ENCODE results near the gene ATP2C2. TPM values are rescaled to one million over a fixed set of nuclear protein-coding genes. Genes with fewer than 3 reads are reported as not detected.

Gene ATP2C2
- total and polyA plus RNA-seq, 8 donors: 1.1 to 141 (median 4.2) TPM; not detected in 2

DNA sequence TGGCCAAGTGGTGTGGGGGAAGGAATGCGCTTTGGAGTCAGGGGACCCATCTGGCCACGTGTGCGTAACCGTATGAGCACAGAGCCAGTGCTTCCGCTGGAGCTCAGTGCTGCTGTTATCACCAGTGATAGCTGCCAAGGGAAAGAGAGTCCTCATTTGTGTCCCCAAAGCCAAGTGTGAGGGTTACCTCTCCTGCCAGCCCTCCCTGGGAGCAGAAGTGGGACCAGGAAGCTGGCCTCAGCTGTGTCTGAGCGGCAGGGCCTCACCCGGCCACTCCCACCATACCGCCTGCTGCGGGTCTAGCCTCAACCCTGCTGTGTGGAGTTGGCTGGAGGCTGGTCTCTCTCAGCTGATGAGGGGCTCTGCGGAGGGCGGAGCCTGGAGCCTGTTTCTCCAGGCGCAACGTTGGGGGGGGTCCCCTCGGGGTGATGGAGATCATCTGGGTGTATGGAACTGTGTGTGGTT lies 91.6 kb downstream of the ATP2C2 start:
- peaks cover 0 to 7% (median 2%) of the 10 kb centered on the region in 4 donors for H3K4me1 ChIP-seq

DNA sequence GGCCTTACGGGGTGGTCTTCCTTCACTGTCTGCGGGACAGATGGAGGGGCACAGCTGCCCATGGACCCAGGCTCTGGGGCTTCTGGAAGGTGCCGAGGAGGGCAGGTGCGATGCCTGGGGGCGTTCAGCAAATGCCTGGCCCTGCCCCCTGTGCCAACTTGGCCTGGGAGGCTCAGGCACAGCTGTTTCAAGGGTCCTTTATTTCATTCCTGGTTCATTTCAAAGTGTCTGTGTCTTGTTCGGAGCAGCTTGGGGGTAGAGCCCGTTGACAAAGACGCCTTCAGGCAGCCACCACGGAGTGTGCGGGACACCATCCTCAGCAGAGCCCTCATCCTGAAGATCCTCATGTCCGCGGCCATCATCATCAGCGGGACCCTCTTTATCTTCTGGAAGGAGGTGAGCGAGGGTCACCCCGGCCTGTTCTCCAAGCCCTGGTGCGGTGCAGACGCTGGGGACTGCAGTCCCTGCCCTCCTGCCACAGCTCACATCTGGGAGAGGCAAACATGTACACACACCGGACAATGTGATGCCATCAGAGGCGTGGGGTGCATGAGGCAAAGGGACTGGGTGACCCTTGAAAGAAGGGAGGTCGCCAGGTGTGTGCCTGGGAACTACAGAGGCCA lies 92.2 kb downstream of the ATP2C2 start:
- H3K4me3 ChIP-seq: no peak overlapping the region
- no peak for DNase-seq
- WGBS, 5 donors: 69 to 75% (median 74%) methylated on average over 10 to 20 of the region's 20 CpGs
- no peaks in the 10 kb centered on the region for H3K9me3 ChIP-seq
- H3K27me3 ChIP-seq: no peaks in the 10 kb centered on the region
- intact Hi-C loops (cut with DNase I; ENCODE audit: low total_unique reads): no loop called here
- H3K36me3 ChIP-seq: peaks cover 0 to 26% (median 20%) of the 10 kb centered on the region in 4 donors
- H3K27ac ChIP-seq: no peak overlapping the region
- TF ChIP-seq POLR2A (IDR thresholded peaks at IDR 0.05) (no peak), EP300 (IDR thresholded peaks at IDR 0.05) (no peak), POLR2AphosphoS5 (IDR thresholded peaks at IDR 0.05) (no peak)
- TF ChIP-seq, protein P1, sequence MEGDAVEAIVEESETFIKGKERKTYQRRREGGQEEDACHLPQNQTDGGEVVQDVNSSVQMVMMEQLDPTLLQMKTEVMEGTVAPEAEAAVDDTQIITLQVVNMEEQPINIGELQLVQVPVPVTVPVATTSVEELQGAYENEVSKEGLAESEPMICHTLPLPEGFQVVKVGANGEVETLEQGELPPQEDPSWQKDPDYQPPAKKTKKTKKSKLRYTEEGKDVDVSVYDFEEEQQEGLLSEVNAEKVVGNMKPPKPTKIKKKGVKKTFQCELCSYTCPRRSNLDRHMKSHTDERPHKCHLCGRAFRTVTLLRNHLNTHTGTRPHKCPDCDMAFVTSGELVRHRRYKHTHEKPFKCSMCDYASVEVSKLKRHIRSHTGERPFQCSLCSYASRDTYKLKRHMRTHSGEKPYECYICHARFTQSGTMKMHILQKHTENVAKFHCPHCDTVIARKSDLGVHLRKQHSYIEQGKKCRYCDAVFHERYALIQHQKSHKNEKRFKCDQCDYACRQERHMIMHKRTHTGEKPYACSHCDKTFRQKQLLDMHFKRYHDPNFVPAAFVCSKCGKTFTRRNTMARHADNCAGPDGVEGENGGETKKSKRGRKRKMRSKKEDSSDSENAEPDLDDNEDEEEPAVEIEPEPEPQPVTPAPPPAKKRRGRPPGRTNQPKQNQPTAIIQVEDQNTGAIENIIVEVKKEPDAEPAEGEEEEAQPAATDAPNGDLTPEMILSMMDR (IDR thresholded peaks at IDR 0.05): no peak
- H3K4me1 ChIP-seq: peaks cover 0 to 7% (median 2%) of the 10 kb centered on the region in 4 donors

More for the DNA sequence above, 91.6 kb downstream of the ATP2C2 start:
- intact Hi-C loops (cut with DNase I; ENCODE audit: low total_unique reads): no loop called here
- WGBS, 5 donors: 77 to 82% (median 80%) methylated on average over 11 to 14 of the region's 14 CpGs
- no peaks in the 10 kb centered on the region for H3K9me3 ChIP-seq
- H3K36me3 ChIP-seq: peaks cover 0 to 26% (median 20%) of the 10 kb centered on the region in 4 donors
- TF ChIP-seq EP300 (IDR thresholded peaks at IDR 0.05): no peak
- TF ChIP-seq POLR2AphosphoS5 (IDR thresholded peaks at IDR 0.05): no peak
- no peak for TF ChIP-seq POLR2A (IDR thresholded peaks at IDR 0.05)
- TF ChIP-seq, protein P1 (IDR thresholded peaks at IDR 0.05): no peak
- no peaks in the 10 kb centered on the region for H3K27me3 ChIP-seq
- DNase-seq: no peak
- H3K27ac ChIP-seq: no peak overlapping the region
- H3K4me3 ChIP-seq: no peak overlapping the region

- TF ChIP-seq POLR2A (IDR thresholded peaks at IDR 0.05) (no peak), EP300 (IDR thresholded peaks at IDR 0.05) (no peak), POLR2AphosphoS5 (IDR thresholded peaks at IDR 0.05) (no peak)
- TF ChIP-seq, protein P1 (IDR thresholded peaks at IDR 0.05): no peak
- no peaks in the 10 kb centered on the region for H3K9me3 ChIP-seq
- no peaks in the 10 kb centered on the region for H3K27me3 ChIP-seq
- peak in 1 of 2 donors; percentile 48 for DNase-seq
- no peak overlapping the region for H3K4me3 ChIP-seq
- intact Hi-C loops (cut with DNase I; ENCODE audit: low total_unique reads): no loop called here
- 31 to 59% (median 41%) methylated on average over 8 of the region's 8 CpGs for WGBS, 5 donors
- H3K36me3 ChIP-seq: peaks cover 0 to 26% (median 20%) of the 10 kb centered on the region in 4 donors
- H3K4me1 ChIP-seq: peaks cover 0 to 7% (median 2%) of the 10 kb centered on the region in 4 donors
- peak overlapping the region in 3 of 5 donors; percentile 1 to 24 (median 17) for H3K27ac ChIP-seq
Measured at GRCh38 chr16:84461029-84461412, 92.7 kb downstream of the ATP2C2 start.

DNA sequence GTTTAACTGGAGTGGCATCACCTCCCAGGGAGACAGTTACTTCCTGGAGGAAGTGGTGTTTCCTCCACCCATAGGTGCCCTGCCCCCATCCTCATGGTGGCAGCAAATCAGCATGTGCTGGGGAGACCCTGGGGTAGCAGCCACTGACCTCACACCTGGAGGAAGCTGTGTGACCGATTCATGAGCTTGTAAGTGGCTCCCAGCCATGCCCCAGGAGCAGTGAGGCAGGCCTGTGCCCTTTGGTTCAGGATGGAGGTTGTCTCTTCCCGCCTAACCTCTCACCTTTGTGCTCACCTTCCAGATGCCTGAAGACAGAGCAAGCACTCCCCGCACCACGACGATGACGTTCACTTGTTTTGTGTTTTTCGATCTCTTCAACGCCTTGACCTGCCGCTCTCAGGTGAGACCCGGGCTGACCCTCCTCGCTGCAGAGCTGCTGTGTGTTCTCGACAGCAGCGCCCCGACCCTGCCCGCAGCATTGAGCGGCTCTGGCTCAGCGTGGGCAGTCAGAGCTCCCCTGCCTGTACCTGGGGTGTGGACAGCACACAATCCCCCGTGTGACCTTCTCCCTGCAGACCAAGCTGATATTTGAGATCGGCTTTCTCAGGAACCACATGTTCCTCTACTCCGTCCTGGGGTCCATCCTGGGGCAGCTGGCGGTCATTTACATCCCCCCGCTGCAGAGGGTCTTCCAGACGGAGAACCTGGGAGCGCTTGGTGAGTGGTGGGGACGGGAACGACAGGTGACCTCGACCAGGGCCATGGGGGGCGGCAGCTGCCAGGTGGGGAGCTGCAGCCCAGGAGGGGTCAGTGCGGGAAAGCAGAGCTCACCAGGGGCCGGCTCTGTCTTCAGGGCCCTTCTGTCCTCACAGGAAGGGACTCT lies 93.3 kb downstream of the ATP2C2 start:
- WGBS, 5 donors: 87 to 92% (median 90%) methylated on average over 27 to 30 of the region's 30 CpGs

More for the DNA sequence above, 93.3 kb downstream of the ATP2C2 start:
- H3K27me3 ChIP-seq: no peaks in the 10 kb centered on the region
- H3K36me3 ChIP-seq: peaks cover 0 to 29% (median 22%) of the 10 kb centered on the region in 4 donors
- peaks cover 0 to 3% (median 1%) of the 10 kb centered on the region in 4 donors for H3K9me3 ChIP-seq
- intact Hi-C loops (cut with DNase I; ENCODE audit: low total_unique reads): no loop called here
- peaks cover 0 to 7% (median 2%) of the 10 kb centered on the region in 4 donors for H3K4me1 ChIP-seq
- DNase-seq: no peak
- H3K4me3 ChIP-seq: no peak overlapping the region
- H3K27ac ChIP-seq: peak overlapping the region in 2 of 5 donors; percentile 17 to 24
- no peak for TF ChIP-seq EP300 (IDR thresholded peaks at IDR 0.05)
- TF ChIP-seq POLR2AphosphoS5 (IDR thresholded peaks at IDR 0.05): no peak
- TF ChIP-seq, protein P1 (IDR thresholded peaks at IDR 0.05): no peak
- TF ChIP-seq POLR2A (IDR thresholded peaks at IDR 0.05): no peak
